HAP-1 (cell line): ENCODE results near the gene OR4A15.
A peak's percentile ranks its signal among the peaks of the same experiment; 100 is the strongest.

Source experiments
- DNase-seq, 2 experiments: peaks; one replicate each; pipeline ENCODE4 v3.0.0-alpha.2; 2016 to 2020; ENCODE audit warnings: low spot score in 2 of 2
- H3K27me3 ChIP-seq: fragments of 250-450 bp; sonication (Bioruptor Pico); 2 replicates; pipeline ENCODE4 v1.5.1; 2020; ENCODE audit warnings: low read depth, mild to moderate bottlenecking, moderate library complexity
- H3K36me3 ChIP-seq: fragments of 250-450 bp; sonication (Bioruptor Pico); replicated peaks from 2 replicates; pipeline ENCODE4 v1.5.1; 2020; ENCODE audit warnings: mild to moderate bottlenecking
- H3K4me1 ChIP-seq: fragments of 250-450 bp; sonication (Bioruptor Pico); 2 replicates; pipeline ENCODE4 v1.5.1; 2020; ENCODE audit warnings: mild to moderate bottlenecking
- H3K4me3 ChIP-seq: fragments of 250-450 bp; sonication (Bioruptor Pico); 2 replicates; pipeline ENCODE4 v1.5.1; 2020; ENCODE audit warnings: mild to moderate bottlenecking, moderate library complexity
- H3K9me3 ChIP-seq: fragments of 250-450 bp; sonication (Bioruptor Pico); 2 replicates; pipeline ENCODE4 v1.5.1; 2020; ENCODE audit warnings: mild to moderate bottlenecking, moderate library complexity
- in situ Hi-C: fragments of 300-500 bp; cut with MboI; formaldehyde crosslinking; loops from 3 replicates; pipeline ENCODE4 v1.14.3; 2020; ENCODE audit warnings: low sequenced_read_pairs, inconsistent platforms, mixed read lengths

OR4A15 gene

GRCh38 chr11:55367674-55368073 lies at the start of gene OR4A15:
Gene OR4A15, plus strand, starts transcription at chr11:55367974. Its CDS starts 0 bp downstream, at chr11:55367974.
- Histone ChIP-seq H3K4me3 (no peak within 1 kb of the TSS), H3K36me3 (no peaks in the 10 kb centered on the region), H3K9me3 (no peaks in the 10 kb centered on the region), H3K27me3 (no peaks in the 10 kb centered on the region), H3K4me1 (no peaks in the 10 kb centered on the region; the same call in 1 of the 2 replicates)
- in situ Hi-C loops = loop anchor here (25.0 kb wide), 1 partner anchor 95 kb away; no protein-coding TSS in a partner anchor
- no peak for DNase-seq

GRCh38 chr11:55324500-55324899 lies 43.3 kb upstream of the OR4A15 start:
- Histone ChIP-seq H3K36me3 (no peaks in the 10 kb centered on the region), H3K27me3 (no peaks in the 10 kb centered on the region), H3K4me1 (no peaks in the 10 kb centered on the region), H3K9me3 (no peaks in the 10 kb centered on the region), H3K4me3 (no peak overlapping the region)
- in situ Hi-C loops = no loop called here
- DNase-seq = no peak

GRCh38 chr11:55342901-55343300 lies 24.9 kb upstream of the OR4A15 start, which contains the start of gene OR4A16:
Gene OR4A16, plus strand, starts transcription at chr11:55343201. Its CDS starts 0 bp downstream, at chr11:55343201.
- in situ Hi-C loops = no loop called here
- DNase-seq = no peak
- no peaks in the 10 kb centered on the region for H3K4me1 ChIP-seq
- H3K9me3 ChIP-seq = no peaks in the 10 kb centered on the region
- H3K27me3 ChIP-seq = no peaks in the 10 kb centered on the region
- H3K4me3 ChIP-seq = no peak within 1 kb of the TSS
- no peaks in the 10 kb centered on the region for H3K36me3 ChIP-seq

- H3K36me3 ChIP-seq = no peaks in the 10 kb centered on the region
- H3K4me1 ChIP-seq = no peaks in the 10 kb centered on the region
- H3K9me3 ChIP-seq = no peaks in the 10 kb centered on the region; the same call in 1 of the 2 replicates
- DNase-seq = no peak
- in situ Hi-C loops = no loop called here
- no peaks in the 10 kb centered on the region for H3K27me3 ChIP-seq
- no peak overlapping the region for H3K4me3 ChIP-seq
These were observed 22.5 kb upstream of the OR4A15 start for GRCh38 chr11:55345306-55345705.

GRCh38 chr11:55349032-55349431 lies 18.7 kb upstream of the OR4A15 start:
- no peak for DNase-seq
- H3K4me1 ChIP-seq = no peaks in the 10 kb centered on the region
- no peak overlapping the region for H3K4me3 ChIP-seq
- H3K9me3 ChIP-seq = no peaks in the 10 kb centered on the region; the same call in 1 of the 2 replicates
- no peaks in the 10 kb centered on the region for H3K27me3 ChIP-seq
- in situ Hi-C loops = no loop called here
- H3K36me3 ChIP-seq = no peaks in the 10 kb centered on the region

- Histone ChIP-seq H3K27me3 (no peaks in the 10 kb centered on the region), H3K4me3 (no peak overlapping the region), H3K9me3 (no peaks in the 10 kb centered on the region), H3K4me1 (no peaks in the 10 kb centered on the region; the same call in 1 of the 2 replicates), H3K36me3 (no peaks in the 10 kb centered on the region)
- DNase-seq = peak; percentile 50 to 67
- in situ Hi-C loops = loop anchor here (25.0 kb wide), 1 partner anchor 105 kb away; no protein-coding TSS in a partner anchor
These were observed 10.1 kb upstream of the OR4A15 start for GRCh38 chr11:55357560-55358184.

GRCh38 chr11:55401011-55401410 lies 33.2 kb downstream of the OR4A15 start:
- peaks cover 6% of the 10 kb centered on the region; the same call in 1 of the 2 replicates for H3K9me3 ChIP-seq
- H3K4me3 ChIP-seq = no peak overlapping the region
- H3K36me3 ChIP-seq = no peaks in the 10 kb centered on the region
- in situ Hi-C loops = no loop called here
- peaks cover 21% of the 10 kb centered on the region for H3K4me1 ChIP-seq
- no peaks in the 10 kb centered on the region for H3K27me3 ChIP-seq
- DNase-seq = peak; percentile 58 to 91
